ENCODE data around the gene NRIP1. TPM values are rescaled to one million over a fixed set of nuclear protein-coding genes. Genes with fewer than 3 reads are reported as not detected.
A peak's percentile ranks its signal among the peaks of the same experiment; 100 is the strongest.
"Not testable (repeated sequence)": the region's sequence is repeated elsewhere in the genome, so short reads cannot be mapped to it uniquely, and the experiment has no call there.

The NRIP1 gene
- total RNA-seq, 1 donor from 2014 or later = 19.3 TPM

DNA sequence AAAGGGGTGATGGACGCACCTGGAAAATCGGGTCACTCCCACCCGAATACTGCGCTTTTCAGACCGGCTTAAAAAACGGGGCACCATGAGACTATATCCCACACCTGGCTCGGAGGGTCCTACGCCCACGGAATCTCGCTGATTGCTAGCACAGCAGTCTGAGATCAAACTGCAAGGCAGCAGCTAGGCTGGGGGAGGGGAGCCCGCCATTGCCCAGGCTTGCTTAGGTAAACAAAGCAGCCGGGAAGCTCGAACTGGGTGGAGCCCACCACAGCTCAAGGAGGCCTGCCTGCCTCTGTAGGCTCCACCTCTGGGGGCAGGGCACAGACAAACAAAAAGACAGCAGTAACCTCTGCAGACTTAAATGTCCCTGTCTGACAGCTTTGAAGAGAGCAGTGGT, 137.5 kb downstream of the NRIP1 start:
- not testable (repeated sequence) for ATAC-seq; DNase-seq (ENCODE audit: low spot score)

DNA sequence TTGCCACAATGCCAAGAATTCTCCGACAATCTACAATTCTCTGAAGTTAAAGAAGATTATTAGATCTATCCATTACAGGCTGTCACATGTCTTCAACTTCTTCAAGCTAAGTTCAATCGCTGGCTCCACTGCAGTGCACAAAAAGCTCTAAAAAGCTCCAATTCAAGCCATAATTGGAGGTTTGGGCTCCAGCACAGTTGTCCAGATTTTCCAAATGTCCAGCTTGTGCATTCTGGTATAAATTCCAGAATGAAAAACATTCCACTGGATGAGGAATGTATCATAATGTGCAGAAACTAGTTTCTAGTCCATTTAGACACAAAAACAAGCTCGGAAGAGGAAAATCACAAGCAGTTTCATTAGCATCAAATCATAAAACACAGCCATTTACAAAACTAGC, 138.6 kb downstream of the NRIP1 start:
- no peak for ATAC-seq

DNA sequence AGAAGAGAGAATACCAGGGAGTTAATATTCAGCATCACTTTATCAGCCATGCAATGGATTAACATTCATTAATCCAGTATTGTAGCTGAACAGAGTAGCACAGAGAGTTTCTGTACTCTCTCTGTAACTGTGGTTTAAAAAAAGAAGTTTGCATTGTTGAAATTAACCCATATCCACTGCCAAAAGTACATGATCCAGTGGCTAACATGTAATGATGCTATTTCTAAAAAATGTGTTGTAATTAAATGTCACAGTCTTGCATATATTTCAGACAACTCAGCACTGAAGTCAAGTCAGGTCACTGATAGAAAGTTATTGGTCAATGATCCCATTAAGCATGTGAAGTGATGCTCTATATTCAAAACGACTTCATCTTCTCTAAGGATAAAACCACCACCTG, 141.3 kb downstream of the NRIP1 start:
- ATAC-seq (no peak), DNase-seq (ENCODE audit: low spot score) (no peak)

More for the DNA sequence above, 138.6 kb downstream of the NRIP1 start:
- DNase-seq (ENCODE audit: low spot score) = no peak

DNA sequence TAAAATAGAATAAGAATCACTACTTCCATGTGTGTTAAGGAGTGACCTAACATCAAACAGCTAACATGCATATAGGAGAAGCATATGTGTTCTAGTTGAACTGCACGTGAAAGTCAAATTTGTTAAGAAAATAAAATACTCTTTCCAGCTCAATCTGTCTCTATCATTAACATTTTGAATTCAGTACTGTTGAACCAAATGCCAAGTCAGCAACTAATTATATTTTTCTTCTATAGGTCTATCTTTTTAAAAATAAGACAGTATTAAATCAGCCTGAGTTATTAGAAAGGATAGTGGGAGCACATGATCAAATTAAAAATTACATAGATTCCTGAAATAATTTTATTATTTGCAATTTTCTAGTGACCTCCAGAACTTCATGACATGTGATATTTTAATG, 141.8 kb downstream of the NRIP1 start:
- DNase-seq (ENCODE audit: low spot score) (no peak), ATAC-seq (no peak)

DNA sequence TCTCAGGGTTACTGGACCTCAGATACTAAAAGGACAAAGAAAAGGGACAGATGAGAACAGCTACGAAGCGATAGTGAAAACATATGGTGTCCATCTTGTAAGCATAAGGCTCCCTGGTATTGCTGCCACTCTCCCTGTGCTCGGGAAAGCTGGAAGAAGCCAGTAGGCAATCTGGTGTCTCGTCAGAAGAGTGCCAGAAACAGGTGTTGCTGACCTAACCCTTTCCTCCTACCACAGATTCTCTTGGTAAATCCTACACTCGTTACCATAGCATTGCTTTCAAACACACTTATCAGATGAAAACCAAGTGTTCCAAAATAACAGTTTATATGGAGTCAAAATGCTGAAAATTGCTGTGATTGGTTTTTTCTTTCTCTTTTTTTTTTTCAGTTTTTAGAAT, 146.3 kb downstream of the NRIP1 start:
- ATAC-seq = no peak
- DNase-seq (ENCODE audit: low spot score) = no peak

DNA sequence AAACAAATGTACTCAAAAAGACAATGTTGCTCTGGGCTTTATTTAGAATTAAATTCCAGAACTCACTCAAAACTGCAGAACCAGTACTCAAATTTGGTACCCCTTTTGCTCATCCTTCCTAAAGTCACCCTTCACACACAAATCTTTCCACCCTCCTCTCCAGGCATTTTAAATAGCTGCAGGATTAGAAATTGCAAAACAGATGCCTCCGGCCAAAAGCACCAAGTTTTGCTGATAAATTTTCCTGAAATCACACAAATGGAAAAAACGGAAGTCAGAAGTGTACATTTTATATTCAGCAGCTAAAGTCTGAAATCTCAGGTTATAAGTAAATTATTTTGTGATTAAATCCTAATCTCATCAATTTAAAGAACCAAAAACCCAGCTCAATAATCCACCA, 147.0 kb downstream of the NRIP1 start:
- DNase-seq (ENCODE audit: low spot score) (no peak), ATAC-seq (peak; percentile 37)

DNA sequence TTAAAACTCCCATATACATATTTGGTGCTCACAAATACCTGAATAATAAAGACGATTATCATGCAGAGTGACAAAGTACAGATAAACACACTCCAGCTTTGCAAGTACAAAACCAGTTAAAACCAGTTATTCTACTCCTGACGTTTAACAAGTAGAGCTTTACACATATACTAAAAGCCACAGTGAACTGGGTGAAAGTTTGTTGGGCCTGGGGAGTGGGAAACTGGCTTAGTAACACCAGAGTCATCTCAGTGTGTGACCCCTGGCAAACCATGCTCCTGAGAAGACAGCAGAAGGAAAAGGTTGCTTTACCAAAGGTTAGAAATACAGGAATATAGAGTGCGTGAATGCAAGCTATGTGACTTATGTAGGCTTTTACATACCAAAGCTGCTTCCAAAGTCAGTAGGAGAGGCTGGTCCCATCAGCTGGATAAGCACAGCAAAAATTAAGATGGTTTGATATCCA, 148.1 kb downstream of the NRIP1 start:
- no peak for DNase-seq (ENCODE audit: low spot score)
- peak; percentile 33 for ATAC-seq

DNA sequence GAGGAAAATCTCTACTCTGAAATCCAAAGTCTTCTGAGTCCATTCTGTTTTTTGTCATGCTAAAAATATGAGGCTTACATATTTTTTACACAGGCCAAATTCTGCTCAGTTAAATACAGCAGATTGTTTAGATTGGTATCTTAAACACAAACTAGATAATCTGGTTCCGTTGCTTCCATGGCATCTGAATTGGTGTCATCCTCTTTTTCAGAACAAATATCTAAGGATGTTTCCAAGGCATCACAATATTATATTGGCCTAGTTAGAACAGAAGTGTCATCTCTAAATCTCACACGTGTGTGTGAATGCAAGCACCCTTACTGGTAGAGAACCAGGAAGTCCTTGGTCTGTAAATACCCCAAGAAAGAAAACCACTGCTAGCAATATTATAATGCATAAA, 151.2 kb downstream of the NRIP1 start:
- no peak for ATAC-seq
- DNase-seq (ENCODE audit: low spot score) = no peak

DNA sequence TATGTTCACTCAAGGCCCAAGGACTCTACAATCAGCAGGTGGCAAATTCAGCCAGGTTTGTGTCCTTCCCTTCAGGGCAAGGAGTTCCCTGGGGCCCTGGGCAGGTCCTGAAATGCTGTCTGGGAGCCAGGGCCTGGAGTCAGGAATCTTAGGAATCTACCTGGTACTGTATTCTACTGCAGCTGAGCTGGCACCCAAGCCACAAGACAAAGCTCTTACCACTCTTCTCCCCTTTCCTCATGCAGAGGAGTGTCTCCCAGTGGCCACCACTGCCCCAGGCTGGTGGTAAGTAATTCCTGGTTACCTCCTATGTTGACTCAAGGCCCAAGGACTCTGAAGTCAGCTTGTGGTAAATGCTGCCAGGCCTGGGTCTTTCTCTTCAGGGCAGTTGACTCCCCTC, 153.4 kb downstream of the NRIP1 start:
- DNase-seq (ENCODE audit: low spot score) = no peak

More for the DNA sequence above, 153.4 kb downstream of the NRIP1 start:
- no peak for ATAC-seq

All from left lobe of liver (tissue), 2 donors.